PFSK-1 (cell line): Measurements from ENCODE around the gene CCDC15.

ENCODE experiments used
- FOXP2 ChIP-seq: optimal IDR thresholded peaks from 2 replicates; pipeline ENCODE3; 2011; ENCODE audit warnings: borderline replicate concordance, control low read depth, inconsistent platforms; ENCODE audit not compliant: insufficient read depth; ENCODE audit errors: extremely low read length, extremely low read depth
- POLR2AphosphoS5 ChIP-seq: IDR thresholded peaks from 2 replicates; pipeline ENCODE4 v1.6.1; 2012; ENCODE audit warnings: low read depth, mild to moderate bottlenecking, control low read depth, low read length, moderate library complexity
- SIN3A ChIP-seq: IDR thresholded peaks from 2 replicates; pipeline ENCODE4 v1.6.1; 2012; ENCODE audit warnings: mild to moderate bottlenecking, low read length, moderate library complexity, borderline replicate concordance; ENCODE audit not compliant: insufficient read depth
- TAF1 ChIP-seq: IDR thresholded peaks from 2 replicates; pipeline ENCODE4 v1.6.1; 2012; ENCODE audit warnings: low read length, control low read depth, borderline replicate concordance; ENCODE audit not compliant: insufficient read depth
- TF ChIP-seq, protein P1 (sequence below), 2 experiments: IDR thresholded peaks; 2 replicates each; pipeline versions ENCODE4 v1.6.1 to v1.8.0; 2011 to 2012; ENCODE audit warnings: low read depth in 2 of 2, low read length in 2 of 2, control low read depth in 1 of 2, inconsistent platforms in 1 of 2, mild to moderate bottlenecking in 1 of 2, moderate library complexity in 1 of 2; ENCODE audit not compliant: insufficient read depth in 1 of 2

Gene CCDC15

DNA sequence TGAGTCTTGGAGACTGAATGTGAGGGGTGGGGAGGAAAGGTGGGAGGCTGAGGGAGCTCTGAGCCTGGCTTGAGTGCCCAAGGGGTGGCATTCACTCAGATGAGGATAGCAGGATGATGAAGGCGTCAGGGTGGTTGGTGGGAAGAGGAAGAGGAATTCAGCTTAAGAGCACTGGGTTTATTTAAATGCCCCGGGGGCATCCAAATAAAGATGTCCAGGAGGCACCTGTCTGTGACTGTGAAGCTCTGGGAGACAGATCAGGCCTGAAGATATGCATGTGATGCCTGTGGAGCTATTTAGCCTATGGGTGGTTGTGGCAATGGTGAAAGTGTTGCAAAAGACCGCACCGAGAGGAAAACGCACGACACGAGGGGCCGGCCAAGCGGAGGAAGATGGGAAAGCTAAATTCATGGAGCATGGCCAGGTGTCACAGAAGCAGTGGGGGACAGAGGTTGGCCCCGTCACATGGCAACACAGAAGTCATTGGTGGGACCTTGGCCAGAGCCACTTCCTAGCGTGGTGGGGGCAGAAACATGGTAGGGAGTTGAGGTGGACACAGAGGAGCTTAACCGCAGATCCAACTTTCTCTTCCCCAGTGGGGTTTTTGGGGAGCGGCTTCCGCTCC, 124.6 kb downstream of the CCDC15 start:
- no peak for TF ChIP-seq TAF1
- TF ChIP-seq, protein P1, sequence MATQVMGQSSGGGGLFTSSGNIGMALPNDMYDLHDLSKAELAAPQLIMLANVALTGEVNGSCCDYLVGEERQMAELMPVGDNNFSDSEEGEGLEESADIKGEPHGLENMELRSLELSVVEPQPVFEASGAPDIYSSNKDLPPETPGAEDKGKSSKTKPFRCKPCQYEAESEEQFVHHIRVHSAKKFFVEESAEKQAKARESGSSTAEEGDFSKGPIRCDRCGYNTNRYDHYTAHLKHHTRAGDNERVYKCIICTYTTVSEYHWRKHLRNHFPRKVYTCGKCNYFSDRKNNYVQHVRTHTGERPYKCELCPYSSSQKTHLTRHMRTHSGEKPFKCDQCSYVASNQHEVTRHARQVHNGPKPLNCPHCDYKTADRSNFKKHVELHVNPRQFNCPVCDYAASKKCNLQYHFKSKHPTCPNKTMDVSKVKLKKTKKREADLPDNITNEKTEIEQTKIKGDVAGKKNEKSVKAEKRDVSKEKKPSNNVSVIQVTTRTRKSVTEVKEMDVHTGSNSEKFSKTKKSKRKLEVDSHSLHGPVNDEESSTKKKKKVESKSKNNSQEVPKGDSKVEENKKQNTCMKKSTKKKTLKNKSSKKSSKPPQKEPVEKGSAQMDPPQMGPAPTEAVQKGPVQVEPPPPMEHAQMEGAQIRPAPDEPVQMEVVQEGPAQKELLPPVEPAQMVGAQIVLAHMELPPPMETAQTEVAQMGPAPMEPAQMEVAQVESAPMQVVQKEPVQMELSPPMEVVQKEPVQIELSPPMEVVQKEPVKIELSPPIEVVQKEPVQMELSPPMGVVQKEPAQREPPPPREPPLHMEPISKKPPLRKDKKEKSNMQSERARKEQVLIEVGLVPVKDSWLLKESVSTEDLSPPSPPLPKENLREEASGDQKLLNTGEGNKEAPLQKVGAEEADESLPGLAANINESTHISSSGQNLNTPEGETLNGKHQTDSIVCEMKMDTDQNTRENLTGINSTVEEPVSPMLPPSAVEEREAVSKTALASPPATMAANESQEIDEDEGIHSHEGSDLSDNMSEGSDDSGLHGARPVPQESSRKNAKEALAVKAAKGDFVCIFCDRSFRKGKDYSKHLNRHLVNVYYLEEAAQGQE (IDR thresholded peaks at IDR 0.05; ENCODE audit: insufficient read depth in 1 of 2, low read depth in 2 of 2, low read length in 2 of 2) = no peak

DNA sequence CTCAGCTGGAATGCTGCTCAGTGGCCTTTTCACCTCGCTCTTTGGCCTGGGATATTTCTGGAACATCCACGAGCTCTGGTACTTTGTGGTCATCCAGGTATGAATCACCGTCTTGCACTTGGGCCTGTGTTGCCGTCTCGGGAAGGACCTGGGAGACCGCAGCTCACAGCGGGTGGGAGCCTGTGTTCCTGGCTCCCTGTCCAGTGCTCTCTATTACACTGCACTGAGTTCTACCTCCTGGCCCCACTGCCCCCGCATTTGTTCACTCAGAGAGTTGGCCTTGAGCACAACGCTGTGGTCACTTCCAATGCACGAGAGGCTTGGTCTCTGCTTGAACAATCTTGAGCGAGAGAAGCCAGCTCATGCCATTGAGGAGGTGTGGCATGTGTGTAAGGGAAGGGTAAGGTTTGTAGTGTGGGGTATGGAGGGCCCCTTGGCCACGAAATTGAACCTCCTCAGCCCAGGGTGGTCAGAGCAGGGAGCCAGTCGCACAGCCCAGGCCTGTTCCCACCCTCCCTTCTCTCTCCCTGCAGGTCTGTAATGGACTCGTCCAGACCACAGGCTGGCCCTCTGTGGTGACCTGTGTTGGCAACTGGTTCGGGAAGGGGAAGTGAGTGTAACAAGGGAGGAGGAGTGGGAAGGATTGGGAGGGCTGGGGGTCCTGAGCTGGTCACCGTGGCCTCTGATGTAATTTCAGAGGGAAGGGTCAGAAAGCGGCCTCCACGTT, 125.3 kb downstream of the CCDC15 start:
- TF ChIP-seq TAF1 (no peak), FOXP2 (no peak), SIN3A (no peak)

DNA sequence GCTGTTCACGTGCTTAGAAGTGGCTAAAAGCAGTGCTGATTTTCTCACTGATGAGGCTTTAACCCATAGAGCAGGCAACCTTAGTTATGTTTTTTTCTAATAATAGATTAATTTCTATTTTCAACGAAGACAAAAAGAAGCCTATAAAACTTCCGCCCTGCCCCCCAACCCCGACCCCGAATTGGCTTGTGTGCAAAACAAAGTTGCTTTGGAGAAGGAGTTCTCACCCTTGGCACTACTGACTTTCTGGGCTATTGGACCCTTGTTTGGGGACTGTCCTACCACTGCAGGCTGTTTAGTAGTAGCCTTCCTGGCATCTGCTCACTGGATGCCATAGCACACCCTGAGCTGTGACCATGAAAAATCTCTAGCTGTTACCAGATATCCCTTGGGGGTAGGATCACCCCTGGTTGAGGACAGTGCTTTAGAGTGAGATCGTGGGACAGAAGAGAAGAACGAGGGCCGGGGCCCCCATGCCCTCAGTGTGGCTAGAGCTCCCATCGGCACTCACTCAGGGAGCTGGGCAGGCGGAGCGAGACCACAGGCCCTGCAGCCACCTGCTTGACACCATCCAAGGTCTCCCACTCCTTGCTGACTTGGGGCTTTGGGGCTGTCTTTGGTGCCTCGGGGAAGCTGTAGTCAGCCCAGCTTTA, 126.0 kb downstream of the CCDC15 start:
- TF ChIP-seq FOXP2 (no peak), POLR2AphosphoS5 (no peak), SIN3A (no peak), TAF1 (no peak)
- TF ChIP-seq, protein P1 (IDR thresholded peaks at IDR 0.05; ENCODE audit: insufficient read depth in 1 of 2, low read depth in 2 of 2, low read length in 2 of 2) = no peak

DNA sequence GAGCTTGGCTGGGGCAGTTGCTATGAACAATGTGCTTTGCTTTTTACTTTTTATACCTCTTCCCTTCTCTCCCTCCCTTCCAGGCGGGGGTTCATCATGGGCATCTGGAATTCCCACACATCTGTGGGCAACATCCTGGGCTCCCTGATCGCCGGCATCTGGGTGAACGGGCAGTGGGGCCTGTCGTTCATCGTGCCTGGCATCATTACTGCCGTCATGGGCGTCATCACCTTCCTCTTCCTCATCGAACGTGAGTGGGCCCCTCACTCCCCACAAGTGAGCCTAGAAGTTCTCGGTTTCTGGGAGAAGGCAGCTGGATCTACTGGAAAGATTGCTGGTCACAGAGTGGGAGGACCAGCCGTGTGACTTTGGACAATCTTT, 126.5 kb downstream of the CCDC15 start:
- TF ChIP-seq POLR2AphosphoS5 = no peak
- no peak for TF ChIP-seq FOXP2
- no peak for TF ChIP-seq TAF1
- TF ChIP-seq, protein P1 (IDR thresholded peaks at IDR 0.05; ENCODE audit: insufficient read depth in 1 of 2, low read depth in 2 of 2, low read length in 2 of 2) = no peak

DNA sequence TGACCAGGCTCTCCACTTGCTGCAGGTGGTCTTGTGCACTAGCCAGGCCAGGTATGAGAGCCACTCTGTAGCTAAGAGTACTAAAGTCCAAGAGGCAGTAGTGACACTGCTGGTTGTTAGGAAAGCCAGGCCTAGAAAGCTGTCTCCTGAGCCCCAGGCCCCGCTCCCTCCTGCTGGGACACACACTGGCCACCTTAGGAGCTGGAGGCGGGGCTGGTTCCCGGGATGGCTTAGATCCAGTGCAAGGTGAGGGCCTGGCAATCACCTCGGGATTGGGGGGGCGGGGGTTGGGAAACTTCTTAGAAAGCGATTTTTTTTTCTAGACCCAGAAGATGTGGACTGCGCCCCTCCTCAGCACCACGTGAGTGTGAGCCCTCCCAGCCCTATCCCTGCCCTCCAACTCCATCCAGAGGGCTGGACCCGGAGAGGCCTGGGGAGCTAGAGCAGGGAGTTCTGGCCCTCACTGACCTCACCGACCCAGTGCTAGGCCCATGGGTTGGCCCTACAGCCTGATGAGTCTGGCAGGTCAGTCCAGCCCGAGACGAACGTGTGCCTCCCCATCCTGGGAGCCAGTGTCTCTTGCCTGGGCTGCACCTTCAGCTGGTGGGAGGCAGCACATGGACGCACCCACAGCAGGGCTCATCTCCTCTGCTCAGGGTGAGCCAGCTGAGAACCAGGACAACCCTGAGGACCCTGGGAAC, 127.2 kb downstream of the CCDC15 start:
- no peak for TF ChIP-seq POLR2AphosphoS5
- TF ChIP-seq, protein P1 (IDR thresholded peaks at IDR 0.05; ENCODE audit: insufficient read depth in 1 of 2, low read depth in 2 of 2, low read length in 2 of 2) = no peak
- TF ChIP-seq FOXP2 = no peak
- no peak for TF ChIP-seq SIN3A
- no peak for TF ChIP-seq TAF1
